ENCODE measurements around the gene AOPEP. TPM values are rescaled to one million over a fixed set of nuclear protein-coding genes. Genes with fewer than 3 reads are reported as not detected.

Gene AOPEP
- polyA plus RNA-seq, 1 of the 3 experiments (the other 2 are of a cell fraction) = 54.6 TPM

- no peak overlapping the region for H2AFZ ChIP-seq (ENCODE audit: low read depth)
- peaks cover 3 to 35% of the 10 kb centered on the region in 2 experiments for H3K36me3 ChIP-seq (replicated peaks in 1 of 2; ENCODE audit: control insufficient read depth in 1 of 2, insufficient read depth in 2 of 2, low read length in 1 of 2)
- no peaks in the 10 kb centered on the region for H3K9me3 ChIP-seq
- H3K4me3 ChIP-seq (ENCODE audit: low read depth in 2 of 2, low read length in 1 of 2) = no peak overlapping the region
- H3F3A ChIP-seq (replicated peaks; ENCODE audit: insufficient read depth) = peaks cover 15% of the 10 kb centered on the region
- H3K79me2 ChIP-seq (ENCODE audit: insufficient read depth) = no peaks in the 10 kb centered on the region
- ChIA-PET POLR2A (no interaction called here), CTCF (interaction anchor here (1.7 to 2.2 kb wide), 2 partner anchors 20 to 323 kb away, joined by 5 to 8 read pairs; no protein-coding TSS in a partner anchor)
- no peaks in the 10 kb centered on the region for H3K9me2 ChIP-seq
- 94% methylated on average over 5 of the region's 5 CpGs for WGBS (ENCODE audit: low lambda C conversion rate)
- H3K4me1 ChIP-seq (ENCODE audit: control insufficient read depth in 1 of 2, insufficient read depth in 2 of 2, low read depth in 1 of 2, low read length in 1 of 2) = peaks cover 12 to 25% of the 10 kb centered on the region in 2 experiments; a peak in 3 of 4 replicates
- H3K4me2 ChIP-seq = no peak overlapping the region
- no peak overlapping the region for H3K9ac ChIP-seq
- no peak for DNase-seq
- no peak overlapping the region; a peak in 1 of 4 replicates for H3K27ac ChIP-seq (ENCODE audit: low read depth in 2 of 2, low read length in 1 of 2)
- H4K20me1 ChIP-seq (ENCODE audit: insufficient read depth) = no peaks in the 10 kb centered on the region
- TF ChIP-seq USF2 (IDR thresholded peaks at IDR 0.05; ENCODE audit: borderline replicate concordance, low read depth, low read length) (no peak), FOXJ3 (CRISPR knock-in tag; IDR thresholded peaks at IDR 0.05) (no peak), MXI1 (IDR thresholded peaks at IDR 0.05; ENCODE audit: low read depth, low read length) (no peak), GABPA (IDR thresholded peaks at IDR 0.05; ENCODE audit: low read depth) (no peak), RXRA (IDR thresholded peaks at IDR 0.05; ENCODE audit: borderline replicate concordance, low read depth) (no peak), GATA2 (CRISPR knock-in tag; IDR thresholded peaks at IDR 0.05) (no peak), SIN3A (IDR thresholded peaks at IDR 0.05; ENCODE audit: borderline replicate concordance, low read depth, low read length) (no peak), NRF1 (IDR thresholded peaks at IDR 0.05; ENCODE audit: low read depth, low read length) (no peak), TAF1 (IDR thresholded peaks at IDR 0.05; ENCODE audit: borderline replicate concordance, low read depth, low read length) (no peak), SMC3 (IDR thresholded peaks at IDR 0.05; ENCODE audit: low read depth, low read length) (no peak), POLR2AphosphoS5 (IDR thresholded peaks at IDR 0.05; ENCODE audit: low read depth, low read length) (no peak), EP300 (IDR thresholded peaks at IDR 0.05; ENCODE audit: borderline replicate concordance in 1 of 2, low read depth in 1 of 2, low read length in 1 of 2) (no peak), FOXM1 (IDR thresholded peaks at IDR 0.05; ENCODE audit: low read depth) (no peak), USF1 (IDR thresholded peaks at IDR 0.05; ENCODE audit: borderline replicate concordance, low read depth) (no peak), RCOR1 (IDR thresholded peaks at IDR 0.05; ENCODE audit: low read length) (no peak), IRF3 (IDR thresholded peaks at IDR 0.05; ENCODE audit: low read depth, low read length) (no peak)
- TF ChIP-seq, protein P1, sequence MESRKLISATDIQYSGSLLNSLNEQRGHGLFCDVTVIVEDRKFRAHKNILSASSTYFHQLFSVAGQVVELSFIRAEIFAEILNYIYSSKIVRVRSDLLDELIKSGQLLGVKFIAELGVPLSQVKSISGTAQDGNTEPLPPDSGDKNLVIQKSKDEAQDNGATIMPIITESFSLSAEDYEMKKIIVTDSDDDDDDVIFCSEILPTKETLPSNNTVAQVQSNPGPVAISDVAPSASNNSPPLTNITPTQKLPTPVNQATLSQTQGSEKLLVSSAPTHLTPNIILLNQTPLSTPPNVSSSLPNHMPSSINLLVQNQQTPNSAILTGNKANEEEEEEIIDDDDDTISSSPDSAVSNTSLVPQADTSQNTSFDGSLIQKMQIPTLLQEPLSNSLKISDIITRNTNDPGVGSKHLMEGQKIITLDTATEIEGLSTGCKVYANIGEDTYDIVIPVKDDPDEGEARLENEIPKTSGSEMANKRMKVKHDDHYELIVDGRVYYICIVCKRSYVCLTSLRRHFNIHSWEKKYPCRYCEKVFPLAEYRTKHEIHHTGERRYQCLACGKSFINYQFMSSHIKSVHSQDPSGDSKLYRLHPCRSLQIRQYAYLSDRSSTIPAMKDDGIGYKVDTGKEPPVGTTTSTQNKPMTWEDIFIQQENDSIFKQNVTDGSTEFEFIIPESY (IDR thresholded peaks at IDR 0.05; ENCODE audit: borderline replicate concordance, low read depth) = no peak
- H3K27me3 ChIP-seq (ENCODE audit: insufficient read depth) = no peaks in the 10 kb centered on the region
Measured at GRCh38 chr9:94804316-94804715, 77.8 kb downstream of the AOPEP start.
